Caco-2 (cell line): Measurements from ENCODE around the gene MED8. TPM values are rescaled to one million over a fixed set of nuclear protein-coding genes. Genes with fewer than 3 reads are reported as not detected.

Experiments used
- BruUV-seq: library from RNA; stranded (reverse); fragments of 400-500 nt; replicated peaks from 2 replicates; lab custom pipeline; 2021; lab: Mats Ljungman, UMichigan
- CTCF ChIA-PET: fragments of 300-600 bp; sonication (Branson Sonifier 250); formaldehyde crosslinking; loops from one replicate; lab custom pipeline; 2022; ENCODE audit warnings: antibody characterized with exemption; lab: Charles Lee
- POLR2A ChIA-PET: fragments of 300-600 bp; sonication (Branson Sonifier 250); formaldehyde crosslinking; loops from one replicate; lab custom pipeline; 2022; ENCODE audit warnings: antibody characterized with exemption; lab: Charles Lee
- DNase-seq, 2 experiments: peaks; one replicate each; pipeline versions ENCODE4 v3.0.0 to v3.0.0-alpha.2; 2020 to 2022
- H3K27me3 ChIP-seq: replicated peaks from 2 replicates; pipeline ENCODE4 v1.6.0; 2011; ENCODE audit warnings: low read length; ENCODE audit not compliant: control insufficient read depth, insufficient read depth
- H3K36me3 ChIP-seq: 2 replicates; pipeline ENCODE4 v1.5.1; 2011; ENCODE audit warnings: low read length; ENCODE audit not compliant: control insufficient read depth, insufficient read depth
- H3K4me1 ChIP-seq: fragments of 250-450 bp; sonication (Bioruptor Pico); 2 replicates; pipeline ENCODE4 v1.5.1; 2020; ENCODE audit warnings: mild to moderate bottlenecking
- H3K4me3 ChIP-seq: 2 replicates; pipeline ENCODE4 v1.5.1; 2011; ENCODE audit warnings: low read depth, mild to moderate bottlenecking, control low read depth, low read length
- H3K9me3 ChIP-seq: fragments of 250-450 bp; sonication (Bioruptor Pico); 2 replicates; pipeline ENCODE4 v1.5.1; 2020; ENCODE audit warnings: mild to moderate bottlenecking, moderate library complexity
- H3K27ac Mint-ChIP-seq: one replicate; pipeline ENCODE4 v1.8.0; 2022; ENCODE audit warnings: mixed read lengths; ENCODE audit not compliant: unreplicated experiment
- H3K27me3 Mint-ChIP-seq: one replicate; pipeline ENCODE4 v1.8.0; 2022; ENCODE audit warnings: mixed read lengths; ENCODE audit not compliant: insufficient read depth, unreplicated experiment
- H3K36me3 Mint-ChIP-seq: one replicate; pipeline ENCODE4 v1.8.0; 2022; ENCODE audit warnings: mild to moderate bottlenecking, mixed read lengths; ENCODE audit not compliant: insufficient read depth, unreplicated experiment
- H3K4me1 Mint-ChIP-seq: one replicate; pipeline ENCODE4 v1.8.0; 2022; ENCODE audit warnings: low read depth, mixed read lengths; ENCODE audit not compliant: unreplicated experiment
- H3K4me3 Mint-ChIP-seq: one replicate; pipeline ENCODE4 v1.8.0; 2022; ENCODE audit warnings: mild to moderate bottlenecking, moderate library complexity, mixed read lengths; ENCODE audit not compliant: unreplicated experiment
- H3K9me3 Mint-ChIP-seq: one replicate; pipeline ENCODE4 v1.8.0; 2022; ENCODE audit warnings: mixed read lengths; ENCODE audit not compliant: unreplicated experiment
- CTCF ChIP-seq, 2 experiments: fragments of 200-600 bp in 1 of 2; IDR thresholded peaks; 1 replicate in 1 of 2; 2 replicates in 1 of 2; pipeline versions ENCODE4 v1.5.1 to v1.8.0; 2011 to 2022; ENCODE audit warnings: antibody characterized with exemption in 1 of 2, control low read depth in 1 of 2, inconsistent platforms in 1 of 2, low read depth in 1 of 2, low read length in 1 of 2, mild to moderate bottlenecking in 1 of 2, moderate library complexity in 1 of 2; ENCODE audit not compliant: insufficient read depth in 1 of 2, severe bottlenecking in 1 of 2, unreplicated experiment in 1 of 2
- intact Hi-C: fragments of 100-400 bp; cut with micrococcal nuclease; formaldehyde crosslinking; loops from one replicate; pipeline ENCODE4 v1.10.0; 2022; ENCODE audit not compliant: unreplicated experiment
- total RNA-seq: library from RNA; stranded (reverse); gene quantifications from 2 replicates; pipeline ENCODE4 v1.2.3, GENCODE V29; 2022

Gene MED8
- total RNA-seq, 1 experiment from 2014 or later = 35.8 TPM

GRCh38 chr1:43366601-43367025, 23.0 kb downstream of the MED8 start:
- ChIA-PET CTCF (interaction anchor here (3.1 kb wide), 1 partner anchor 8 kb away, joined by 36 read pairs; the partner anchor contains the start of gene CDC20), POLR2A (interaction anchor here (0.6 to 2.8 kb wide), 5 partner anchors 8 to 135 kb away, joined by 3 to 19 read pairs (median 11); partner anchors contain the start of genes C1orf210 and CDC20)
- intact Hi-C loops = loop anchor here (1.0 kb wide), 1 partner anchor 8 kb away; the partner anchor contains the start of gene CDC20
- Histone ChIP-seq H3K4me3 (peak overlapping the region; percentile 76), H3K36me3 (peaks cover 4% of the 10 kb centered on the region), H3K9me3 (no peaks in the 10 kb centered on the region), H3K4me1 (peaks cover 36% of the 10 kb centered on the region), H3K27me3 (no peaks in the 10 kb centered on the region)
- DNase-seq = peak; percentile 44 to 58
- BruUV-seq = no TSS peak
- peak overlapping the region; percentile 79 for H3K4me3 Mint-ChIP-seq
- peaks cover 29% of the 10 kb centered on the region for H3K4me1 Mint-ChIP-seq
- H3K36me3 Mint-ChIP-seq = peaks cover 45% of the 10 kb centered on the region
- H3K27ac Mint-ChIP-seq = peak overlapping the region; percentile 91
- no peaks in the 10 kb centered on the region for H3K9me3 Mint-ChIP-seq
- TF ChIP-seq CTCF (IDR thresholded peaks at IDR 0.05; ENCODE audit: insufficient read depth in 1 of 2, low read depth in 1 of 2, low read length in 1 of 2, severe bottlenecking in 1 of 2, unreplicated experiment in 1 of 2) = no peak
- H3K27me3 Mint-ChIP-seq = no peaks in the 10 kb centered on the region

GRCh38 chr1:43366179-43366578, 23.4 kb downstream of the MED8 start:
- no peaks in the 10 kb centered on the region for H3K9me3 Mint-ChIP-seq
- POLR2A ChIA-PET = interaction anchor here (0.6 to 0.8 kb wide), 4 partner anchors 8 to 134 kb away, joined by 3 to 11 read pairs (median 6); partner anchors contain the start of gene C1orf210
- no peak for TF ChIP-seq CTCF (IDR thresholded peaks at IDR 0.05; ENCODE audit: insufficient read depth in 1 of 2, low read depth in 1 of 2, low read length in 1 of 2, severe bottlenecking in 1 of 2, unreplicated experiment in 1 of 2)
- Histone ChIP-seq H3K4me1 (peaks cover 36% of the 10 kb centered on the region), H3K4me3 (peak overlapping the region; percentile 76), H3K27me3 (no peaks in the 10 kb centered on the region), H3K36me3 (peaks cover 4% of the 10 kb centered on the region), H3K9me3 (no peaks in the 10 kb centered on the region)
- H3K27me3 Mint-ChIP-seq = no peaks in the 10 kb centered on the region
- peaks cover 33% of the 10 kb centered on the region for H3K4me1 Mint-ChIP-seq
- intact Hi-C loops = loop anchor here (1.0 kb wide), 1 partner anchor 8 kb away; the partner anchor contains the start of gene CDC20
- no TSS peak for BruUV-seq
- H3K36me3 Mint-ChIP-seq = peaks cover 49% of the 10 kb centered on the region
- peak overlapping the region; percentile 79 for H3K4me3 Mint-ChIP-seq
- CTCF ChIA-PET = interaction anchor here (3.1 kb wide), 1 partner anchor 8 kb away, joined by 36 read pairs; the partner anchor contains the start of gene CDC20
- peak; percentile 83 to 86 for DNase-seq
- H3K27ac Mint-ChIP-seq = peak overlapping the region; percentile 91

- H3K9me3 Mint-ChIP-seq = no peaks in the 10 kb centered on the region
- Histone ChIP-seq H3K9me3 (no peaks in the 10 kb centered on the region), H3K27me3 (no peaks in the 10 kb centered on the region), H3K4me1 (peaks cover 36% of the 10 kb centered on the region), H3K4me3 (peak overlapping the region; percentile 8), H3K36me3 (peaks cover 4% of the 10 kb centered on the region)
- peaks cover 53% of the 10 kb centered on the region for H3K36me3 Mint-ChIP-seq
- H3K4me1 Mint-ChIP-seq = peaks cover 38% of the 10 kb centered on the region
- BruUV-seq = no TSS peak
- intact Hi-C loops = loop anchor here (1.0 kb wide), 1 partner anchor 7 kb away; the partner anchor contains the start of gene CDC20
- no peak for TF ChIP-seq CTCF (IDR thresholded peaks at IDR 0.05; ENCODE audit: insufficient read depth in 1 of 2, low read depth in 1 of 2, low read length in 1 of 2, severe bottlenecking in 1 of 2, unreplicated experiment in 1 of 2)
- H3K27ac Mint-ChIP-seq = peak overlapping the region; percentile 91
- no peak for DNase-seq
- POLR2A ChIA-PET = interaction anchor here (0.6 kb wide), 2 partner anchors 8 to 134 kb away, joined by 3 to 4 read pairs; no protein-coding TSS in a partner anchor
- H3K27me3 Mint-ChIP-seq = no peaks in the 10 kb centered on the region
- peak overlapping the region; percentile 79 for H3K4me3 Mint-ChIP-seq
- CTCF ChIA-PET = no interaction called here
Measured at GRCh38 chr1:43365678-43366077, 23.9 kb downstream of the MED8 start.
